ENCODE measurements around the gene HABP4.

Gene HABP4

DNA sequence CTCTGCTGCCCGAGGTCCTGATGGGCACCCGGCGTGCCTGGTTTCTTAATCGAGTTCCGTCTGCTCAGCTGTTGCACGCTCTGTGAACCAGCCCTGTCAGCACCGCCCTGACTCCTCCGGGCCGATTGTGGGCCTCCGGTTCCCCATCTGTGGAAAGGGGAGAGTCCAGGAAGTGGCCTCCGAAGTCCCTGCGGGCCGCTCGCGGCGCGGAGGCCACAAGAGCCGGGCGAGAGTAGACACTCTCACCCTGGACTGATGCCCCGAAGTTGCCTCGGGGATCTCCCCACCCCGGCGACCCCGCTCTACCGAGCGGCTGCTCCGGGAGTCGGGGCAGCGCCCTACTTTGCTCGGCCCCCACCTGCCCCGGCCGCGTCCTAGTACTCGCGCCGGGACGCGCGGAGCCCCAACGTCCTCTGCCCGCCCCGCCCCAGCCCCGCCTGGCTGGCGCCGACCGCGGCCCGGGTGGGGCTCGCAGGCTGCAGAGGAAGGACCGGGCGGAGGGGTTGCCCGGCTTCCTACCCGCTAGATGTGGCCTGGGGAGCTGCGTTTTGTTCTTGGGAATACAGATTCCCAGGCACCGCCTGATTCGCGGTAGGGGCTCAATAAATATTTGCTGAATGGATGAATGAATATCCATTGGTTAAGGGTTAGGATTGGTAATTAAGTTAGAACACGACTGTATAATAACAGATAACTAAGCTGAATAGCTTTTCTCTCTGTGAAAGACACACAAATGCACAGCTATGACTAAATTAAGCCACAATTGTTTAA lies 30.9 kb upstream of the HABP4 start:
- H3K9ac ChIP-seq (ENCODE audit: low read length) = peak overlapping the region; percentile 85
- no peaks in the 10 kb centered on the region for H3K9me3 ChIP-seq (ENCODE audit: control insufficient read depth, low read depth, low read length)
- H3K4me3 ChIP-seq (ENCODE audit: low read length) = peak overlapping the region; percentile 87
- no peaks in the 10 kb centered on the region for H3K27me3 ChIP-seq (ENCODE audit: control insufficient read depth, insufficient read depth, low read length)
- H3K27ac ChIP-seq (ENCODE audit: low read length) = peak overlapping the region; percentile 39
- no peaks in the 10 kb centered on the region for H3K36me3 ChIP-seq (ENCODE audit: control insufficient read depth, low read depth, low read length)
- peaks cover 25% of the 10 kb centered on the region for H3K4me1 ChIP-seq (ENCODE audit: control insufficient read depth, low read depth, low read length)

DNA sequence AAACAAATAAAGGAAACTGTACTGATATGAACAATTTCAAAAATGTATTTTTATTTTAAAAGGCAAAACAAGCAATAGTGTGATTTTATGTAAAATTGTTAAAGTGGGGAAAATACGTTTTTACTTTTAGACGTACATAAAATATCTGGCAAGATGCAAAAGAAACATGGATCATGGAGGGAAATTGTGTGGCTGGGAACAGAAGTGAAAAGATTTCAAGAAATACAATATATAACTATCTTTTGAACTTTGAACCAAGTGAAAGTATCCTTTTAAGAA lies 30.3 kb upstream of the HABP4 start:
- Histone ChIP-seq H3K27ac (ENCODE audit: low read length) (no peak overlapping the region), H3K36me3 (ENCODE audit: control insufficient read depth, low read depth, low read length) (no peaks in the 10 kb centered on the region), H3K9me3 (ENCODE audit: control insufficient read depth, low read depth, low read length) (no peaks in the 10 kb centered on the region), H3K4me1 (ENCODE audit: control insufficient read depth, low read depth, low read length) (peaks cover 25% of the 10 kb centered on the region), H3K9ac (ENCODE audit: low read length) (peak overlapping the region; percentile 85), H3K27me3 (ENCODE audit: control insufficient read depth, insufficient read depth, low read length) (no peaks in the 10 kb centered on the region), H3K4me3 (ENCODE audit: low read length) (peak overlapping the region; percentile 87)

DNA sequence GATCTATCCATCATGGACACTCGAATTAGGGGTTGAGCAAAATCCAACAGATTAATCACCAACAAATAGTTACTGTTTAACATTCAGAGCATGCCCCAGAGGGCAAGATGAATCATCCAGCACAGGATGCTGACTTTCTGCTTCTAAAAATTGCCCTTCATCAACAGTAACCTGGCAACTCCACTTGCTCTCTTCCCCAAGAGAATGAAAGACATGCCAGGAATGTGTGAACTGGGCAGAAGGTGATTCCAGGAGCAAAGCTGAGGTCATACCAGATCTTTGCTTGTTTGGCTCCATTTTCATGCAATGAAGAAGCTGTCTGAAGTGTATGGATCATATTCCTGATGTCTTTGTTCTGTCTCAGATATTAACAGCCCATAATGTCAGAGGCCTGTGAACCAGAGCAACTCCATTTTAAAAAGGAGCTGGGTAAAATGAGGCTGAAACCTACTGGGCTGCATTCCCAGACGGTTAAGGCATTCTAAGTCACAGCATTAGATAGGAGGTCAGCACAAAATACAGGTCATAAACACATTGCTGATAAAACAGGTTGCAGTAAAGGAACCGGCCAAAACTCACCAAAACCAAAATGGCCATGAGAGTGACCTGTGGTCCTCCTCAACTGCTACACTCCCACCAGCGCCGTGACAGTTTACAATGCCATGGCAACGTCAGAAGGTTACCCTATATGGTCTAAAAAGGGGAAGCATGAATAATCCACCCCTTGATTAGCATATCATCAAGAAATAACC lies 29.3 kb upstream of the HABP4 start:
- H3K27ac ChIP-seq (ENCODE audit: low read length) = peak overlapping the region; percentile 40
- H3K36me3 ChIP-seq (ENCODE audit: control insufficient read depth, low read depth, low read length) = no peaks in the 10 kb centered on the region
- peak overlapping the region; percentile 85 for H3K9ac ChIP-seq (ENCODE audit: low read length)
- peak overlapping the region; percentile 87 for H3K4me3 ChIP-seq (ENCODE audit: low read length)
- H3K9me3 ChIP-seq (ENCODE audit: control insufficient read depth, low read depth, low read length) = no peaks in the 10 kb centered on the region
- H3K4me1 ChIP-seq (ENCODE audit: control insufficient read depth, low read depth, low read length) = peaks cover 25% of the 10 kb centered on the region
- no peaks in the 10 kb centered on the region for H3K27me3 ChIP-seq (ENCODE audit: control insufficient read depth, insufficient read depth, low read length)

DNA sequence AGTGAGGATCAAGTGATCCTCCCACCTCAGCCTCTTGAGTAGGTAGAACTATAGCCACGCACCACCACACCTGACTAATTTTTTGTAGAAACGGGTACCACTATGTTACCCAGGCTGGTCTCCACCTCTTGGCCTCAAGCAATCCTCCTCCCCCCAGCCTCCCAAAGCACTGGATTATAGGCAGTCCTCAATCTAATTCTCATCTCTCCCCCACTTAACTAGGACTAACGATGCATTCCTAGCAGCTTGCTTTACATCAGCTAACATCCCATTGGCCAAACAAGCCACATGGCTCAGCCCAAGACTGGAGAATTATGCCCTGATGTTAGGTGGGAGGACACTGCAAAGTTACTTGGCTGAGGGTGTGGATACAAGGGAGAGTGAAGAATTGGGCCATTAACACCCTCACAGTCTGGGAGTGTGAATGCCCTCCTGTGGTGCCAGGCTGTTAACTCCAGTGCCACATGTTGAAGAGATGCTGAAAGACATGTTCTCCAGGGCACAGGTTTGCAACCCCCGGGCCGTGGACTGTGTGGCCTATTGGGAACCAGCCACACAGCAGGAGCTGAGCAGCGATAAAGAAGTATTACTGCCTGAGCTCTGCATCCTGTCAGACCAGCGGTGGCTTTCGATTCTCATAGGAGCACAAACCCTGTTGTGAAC lies 26.5 kb upstream of the HABP4 start:
- Histone ChIP-seq H3K9me3 (ENCODE audit: control insufficient read depth, low read depth, low read length) (no peaks in the 10 kb centered on the region), H3K4me3 (ENCODE audit: low read length) (no peak overlapping the region), H3K9ac (ENCODE audit: low read length) (no peak overlapping the region), H3K27ac (ENCODE audit: low read length) (no peak overlapping the region), H3K27me3 (ENCODE audit: control insufficient read depth, insufficient read depth, low read length) (no peaks in the 10 kb centered on the region), H3K36me3 (ENCODE audit: control insufficient read depth, low read depth, low read length) (no peaks in the 10 kb centered on the region), H3K4me1 (ENCODE audit: control insufficient read depth, low read depth, low read length) (peaks cover 20% of the 10 kb centered on the region)

DNA sequence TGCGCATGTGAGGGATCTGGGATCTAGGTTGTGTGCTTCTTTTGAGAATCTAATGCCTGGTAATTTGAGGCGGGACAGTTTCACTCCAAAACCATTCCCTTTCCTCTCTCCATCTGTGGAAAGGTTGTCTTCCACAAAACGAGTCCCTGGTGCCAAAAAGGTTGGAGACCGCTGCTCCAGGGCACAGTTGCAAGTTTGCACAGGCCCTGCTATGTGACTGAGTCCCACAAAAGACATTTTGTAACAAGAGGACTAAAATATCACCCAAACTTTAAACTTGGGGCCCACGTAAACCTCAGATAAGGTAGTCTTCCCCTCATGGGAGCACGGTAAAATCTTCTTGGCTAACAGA lies 26.0 kb upstream of the HABP4 start:
- Histone ChIP-seq H3K27ac (ENCODE audit: low read length) (no peak overlapping the region), H3K9me3 (ENCODE audit: control insufficient read depth, low read depth, low read length) (no peaks in the 10 kb centered on the region), H3K36me3 (ENCODE audit: control insufficient read depth, low read depth, low read length) (no peaks in the 10 kb centered on the region), H3K9ac (ENCODE audit: low read length) (no peak overlapping the region), H3K27me3 (ENCODE audit: control insufficient read depth, insufficient read depth, low read length) (no peaks in the 10 kb centered on the region), H3K4me1 (ENCODE audit: control insufficient read depth, low read depth, low read length) (peaks cover 20% of the 10 kb centered on the region), H3K4me3 (ENCODE audit: low read length) (no peak overlapping the region)

DNA sequence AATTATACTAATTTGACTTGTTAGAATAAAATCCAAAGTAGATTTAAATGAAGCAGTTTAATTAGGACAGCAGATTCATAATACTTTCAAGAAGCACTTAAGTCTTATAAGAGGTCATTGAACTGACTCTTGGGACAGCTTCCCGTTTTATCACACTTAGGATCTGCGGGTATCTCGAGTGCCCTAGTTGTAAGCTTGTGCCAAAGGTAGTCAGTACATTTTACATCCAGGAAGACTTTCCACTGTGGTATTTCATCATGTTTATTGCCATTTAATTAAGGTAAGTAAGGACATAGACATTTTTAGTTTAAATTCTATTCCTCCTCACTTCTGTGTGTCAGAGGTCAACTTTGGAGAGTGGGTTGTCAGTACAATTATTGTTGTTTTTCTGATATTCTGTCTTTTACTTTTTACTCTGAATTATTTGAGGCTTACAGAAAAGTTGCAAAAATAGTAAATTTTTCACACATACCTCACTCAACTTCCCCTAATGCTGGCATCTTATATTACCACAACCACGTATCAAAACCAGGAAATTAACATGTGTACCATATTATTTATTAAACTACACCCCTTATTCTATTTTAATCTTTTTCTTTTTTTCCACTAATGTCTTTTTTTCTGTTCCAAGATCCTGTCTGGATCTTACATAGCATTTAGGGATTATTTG lies 24.3 kb upstream of the HABP4 start:
- Histone ChIP-seq H3K9ac (ENCODE audit: low read length) (no peak overlapping the region), H3K9me3 (ENCODE audit: control insufficient read depth, low read depth, low read length) (no peaks in the 10 kb centered on the region), H3K27me3 (ENCODE audit: control insufficient read depth, insufficient read depth, low read length) (no peaks in the 10 kb centered on the region), H3K4me3 (ENCODE audit: low read length) (no peak overlapping the region), H3K27ac (ENCODE audit: low read length) (no peak overlapping the region), H3K36me3 (ENCODE audit: control insufficient read depth, low read depth, low read length) (no peaks in the 10 kb centered on the region), H3K4me1 (ENCODE audit: control insufficient read depth, low read depth, low read length) (peaks cover 8% of the 10 kb centered on the region)

DNA sequence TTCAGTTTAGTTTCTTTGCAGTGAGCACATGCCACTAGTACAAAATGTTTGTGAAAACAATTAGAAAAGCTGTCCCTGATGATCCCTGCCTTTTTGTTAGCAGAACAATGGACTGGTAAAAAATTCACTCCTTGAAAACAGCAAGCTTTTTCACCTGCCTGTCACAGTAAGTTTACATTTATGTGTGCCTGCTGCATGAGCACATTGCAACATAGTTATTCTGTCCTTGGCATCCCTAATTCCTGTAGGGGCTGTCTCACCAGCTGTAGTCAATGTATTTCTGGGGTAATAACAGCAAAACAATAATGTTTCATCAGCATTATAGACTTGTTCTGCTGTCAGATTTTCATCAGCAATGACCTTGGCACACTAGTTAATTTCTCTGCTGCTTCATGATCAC lies 20.2 kb upstream of the HABP4 start:
- no peak overlapping the region for H3K27ac ChIP-seq (ENCODE audit: low read length)
- H3K9me3 ChIP-seq (ENCODE audit: control insufficient read depth, low read depth, low read length) = no peaks in the 10 kb centered on the region
- no peaks in the 10 kb centered on the region for H3K4me1 ChIP-seq (ENCODE audit: control insufficient read depth, low read depth, low read length)
- H3K9ac ChIP-seq (ENCODE audit: low read length) = no peak overlapping the region
- H3K27me3 ChIP-seq (ENCODE audit: control insufficient read depth, insufficient read depth, low read length) = no peaks in the 10 kb centered on the region
- H3K36me3 ChIP-seq (ENCODE audit: control insufficient read depth, low read depth, low read length) = no peaks in the 10 kb centered on the region
- H3K4me3 ChIP-seq (ENCODE audit: low read length) = no peak overlapping the region

DNA sequence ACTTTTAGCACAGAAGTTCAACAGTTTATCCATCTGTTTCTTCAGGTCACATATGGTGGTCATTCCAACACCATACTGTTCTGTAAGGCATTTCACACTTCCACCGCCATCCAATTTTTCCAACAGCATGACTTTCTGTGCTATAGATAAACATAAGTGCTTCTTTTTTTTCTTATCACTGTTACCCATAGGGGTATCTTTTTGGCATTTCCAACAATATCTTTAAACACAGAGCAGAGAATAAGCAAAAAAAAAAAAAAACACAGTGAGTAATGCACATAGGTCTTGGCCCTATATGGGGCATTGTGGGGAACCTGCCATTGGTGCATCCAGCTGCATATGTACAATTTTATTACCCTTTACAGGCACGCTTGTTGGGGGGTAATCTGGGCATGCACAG lies 19.6 kb upstream of the HABP4 start:
- H3K27ac ChIP-seq (ENCODE audit: low read length) = no peak overlapping the region
- H3K9ac ChIP-seq (ENCODE audit: low read length) = no peak overlapping the region
- H3K9me3 ChIP-seq (ENCODE audit: control insufficient read depth, low read depth, low read length) = no peaks in the 10 kb centered on the region
- no peaks in the 10 kb centered on the region for H3K36me3 ChIP-seq (ENCODE audit: control insufficient read depth, low read depth, low read length)
- no peaks in the 10 kb centered on the region for H3K27me3 ChIP-seq (ENCODE audit: control insufficient read depth, insufficient read depth, low read length)
- no peaks in the 10 kb centered on the region for H3K4me1 ChIP-seq (ENCODE audit: control insufficient read depth, low read depth, low read length)
- H3K4me3 ChIP-seq (ENCODE audit: low read length) = no peak overlapping the region

DNA sequence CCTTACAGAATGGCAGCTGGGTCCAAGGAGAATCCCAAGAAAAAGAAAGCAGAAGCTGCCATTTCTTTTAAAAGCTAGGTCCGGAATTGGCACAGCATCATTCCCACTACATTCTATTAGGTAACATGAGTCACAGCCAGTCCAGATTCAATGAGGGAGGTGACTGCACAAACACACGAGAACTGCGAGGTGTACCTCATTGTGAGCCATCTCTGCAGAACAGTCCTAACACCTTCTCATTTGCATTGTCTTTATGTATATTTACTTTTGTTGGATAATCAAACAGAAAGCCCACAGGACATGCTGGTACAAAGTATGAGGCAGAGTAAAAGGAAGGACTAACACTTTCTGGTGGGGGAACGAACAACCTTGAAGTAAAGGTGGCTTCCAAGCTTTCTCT lies 14.6 kb upstream of the HABP4 start:
- Histone ChIP-seq H3K9ac (ENCODE audit: low read length) (no peak overlapping the region), H3K4me1 (ENCODE audit: control insufficient read depth, low read depth, low read length) (no peaks in the 10 kb centered on the region), H3K4me3 (ENCODE audit: low read length) (no peak overlapping the region)

DNA sequence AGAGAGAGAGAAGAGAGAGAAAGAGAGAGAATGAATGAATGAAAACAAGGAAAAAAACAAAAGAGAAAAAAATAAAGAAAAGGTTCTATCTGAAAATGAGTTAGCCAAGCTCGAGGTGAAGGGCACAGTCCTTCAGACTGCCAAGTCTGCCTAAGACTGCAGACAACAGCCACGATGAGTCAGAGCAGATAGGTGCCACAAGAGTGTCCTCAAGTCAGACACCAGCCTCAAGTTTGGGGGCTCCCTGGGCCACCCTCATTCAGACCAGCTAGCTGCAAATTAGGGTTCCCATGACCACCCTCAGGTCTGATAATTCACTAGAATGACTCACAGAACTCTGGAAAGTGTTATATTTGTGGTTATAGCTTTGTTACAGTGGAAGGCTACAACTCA lies 13.9 kb upstream of the HABP4 start:
- Histone ChIP-seq H3K27ac (ENCODE audit: low read length) (no peak overlapping the region), H3K27me3 (ENCODE audit: control insufficient read depth, insufficient read depth, low read length) (no peaks in the 10 kb centered on the region), H3K9me3 (ENCODE audit: control insufficient read depth, low read depth, low read length) (no peaks in the 10 kb centered on the region), H3K9ac (ENCODE audit: low read length) (no peak overlapping the region), H3K4me3 (ENCODE audit: low read length) (no peak overlapping the region), H3K36me3 (ENCODE audit: control insufficient read depth, low read depth, low read length) (no peaks in the 10 kb centered on the region), H3K4me1 (ENCODE audit: control insufficient read depth, low read depth, low read length) (no peaks in the 10 kb centered on the region)

More for the DNA sequence above, 14.6 kb upstream of the HABP4 start:
- Histone ChIP-seq H3K27me3 (ENCODE audit: control insufficient read depth, insufficient read depth, low read length) (no peaks in the 10 kb centered on the region), H3K9me3 (ENCODE audit: control insufficient read depth, low read depth, low read length) (no peaks in the 10 kb centered on the region), H3K27ac (ENCODE audit: low read length) (no peak overlapping the region), H3K36me3 (ENCODE audit: control insufficient read depth, low read depth, low read length) (no peaks in the 10 kb centered on the region)

DNA sequence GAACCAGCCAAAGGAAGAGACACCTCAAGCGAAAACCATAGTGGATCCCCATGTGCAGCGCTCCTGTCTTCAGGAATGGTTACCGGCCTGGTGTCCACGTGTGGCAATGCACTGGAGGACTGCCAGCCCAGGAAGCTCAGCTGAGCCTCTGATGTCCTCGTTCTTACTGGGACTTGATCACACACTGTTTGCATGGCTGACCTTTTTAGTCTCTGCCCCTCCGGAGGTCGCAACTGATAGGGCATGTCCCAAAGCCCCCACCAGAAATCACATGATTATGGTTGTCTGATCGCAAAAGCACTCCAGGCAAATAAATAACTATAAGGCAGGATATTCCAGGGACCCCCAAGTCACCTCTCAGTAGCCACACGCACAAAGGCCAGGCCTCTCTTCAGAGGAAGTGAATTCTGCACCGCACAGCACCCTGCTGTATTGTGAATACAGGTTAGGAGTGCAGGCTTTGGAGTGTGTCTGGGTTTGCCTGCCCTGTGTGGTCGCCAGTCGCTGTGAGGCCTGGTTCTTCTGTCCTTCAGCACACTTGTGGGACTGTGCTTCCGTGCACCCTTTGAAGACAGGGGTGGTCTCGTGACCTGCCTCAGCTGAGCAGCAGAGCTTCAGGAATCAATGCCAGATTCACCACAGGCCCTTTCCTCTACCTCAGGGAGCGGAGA lies 13.4 kb upstream of the HABP4 start:
- Histone ChIP-seq H3K9me3 (ENCODE audit: control insufficient read depth, low read depth, low read length) (no peaks in the 10 kb centered on the region), H3K9ac (ENCODE audit: low read length) (no peak overlapping the region), H3K4me3 (ENCODE audit: low read length) (no peak overlapping the region), H3K4me1 (ENCODE audit: control insufficient read depth, low read depth, low read length) (no peaks in the 10 kb centered on the region), H3K27me3 (ENCODE audit: control insufficient read depth, insufficient read depth, low read length) (no peaks in the 10 kb centered on the region), H3K36me3 (ENCODE audit: control insufficient read depth, low read depth, low read length) (no peaks in the 10 kb centered on the region), H3K27ac (ENCODE audit: low read length) (no peak overlapping the region)

Data from iPS-18a (cell line).